Neural cell (in vitro differentiated cells): Measurements from ENCODE around the gene SEBOX.

Experiments used
- EZH2 ChIP-seq: fragments of 200-600, 300-800 bp; shearing (Covaris generic), sonication (generic); IDR thresholded peaks from 2 replicates; pipeline ENCODE4 v1.6.1; 2014; ENCODE audit warnings: antibody characterized with exemption, low read length, borderline replicate concordance, mild to moderate bottlenecking; ENCODE audit not compliant: insufficient read depth, poor library complexity, severe bottlenecking
- TF ChIP-seq, protein P1 (sequence below): fragments of 450-650 bp; IDR thresholded peaks from 2 replicates; pipeline ENCODE4 v1.5.1; 2014; ENCODE audit warnings: antibody characterized with exemption, mild to moderate bottlenecking, moderate library complexity; ENCODE audit not compliant: poor library complexity, severe bottlenecking

DNA sequence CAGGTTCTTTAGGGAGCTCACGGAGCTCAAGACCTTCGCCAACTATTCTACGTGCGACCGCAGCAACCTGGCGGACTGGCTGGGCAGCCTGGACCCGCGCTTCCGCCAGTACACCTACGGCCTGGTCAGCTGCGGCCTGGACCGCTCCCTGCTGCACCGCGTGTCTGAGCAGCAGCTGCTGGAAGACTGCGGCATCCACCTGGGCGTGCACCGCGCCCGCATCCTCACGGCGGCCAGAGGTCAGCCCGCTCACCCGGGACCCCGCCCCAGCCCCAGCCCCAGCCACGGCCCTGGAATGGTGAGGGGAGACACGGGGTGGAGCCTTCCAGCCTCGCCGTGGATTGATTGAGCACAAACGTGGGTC, 20.0 kb upstream of the SEBOX start:
- TF ChIP-seq, protein P1, sequence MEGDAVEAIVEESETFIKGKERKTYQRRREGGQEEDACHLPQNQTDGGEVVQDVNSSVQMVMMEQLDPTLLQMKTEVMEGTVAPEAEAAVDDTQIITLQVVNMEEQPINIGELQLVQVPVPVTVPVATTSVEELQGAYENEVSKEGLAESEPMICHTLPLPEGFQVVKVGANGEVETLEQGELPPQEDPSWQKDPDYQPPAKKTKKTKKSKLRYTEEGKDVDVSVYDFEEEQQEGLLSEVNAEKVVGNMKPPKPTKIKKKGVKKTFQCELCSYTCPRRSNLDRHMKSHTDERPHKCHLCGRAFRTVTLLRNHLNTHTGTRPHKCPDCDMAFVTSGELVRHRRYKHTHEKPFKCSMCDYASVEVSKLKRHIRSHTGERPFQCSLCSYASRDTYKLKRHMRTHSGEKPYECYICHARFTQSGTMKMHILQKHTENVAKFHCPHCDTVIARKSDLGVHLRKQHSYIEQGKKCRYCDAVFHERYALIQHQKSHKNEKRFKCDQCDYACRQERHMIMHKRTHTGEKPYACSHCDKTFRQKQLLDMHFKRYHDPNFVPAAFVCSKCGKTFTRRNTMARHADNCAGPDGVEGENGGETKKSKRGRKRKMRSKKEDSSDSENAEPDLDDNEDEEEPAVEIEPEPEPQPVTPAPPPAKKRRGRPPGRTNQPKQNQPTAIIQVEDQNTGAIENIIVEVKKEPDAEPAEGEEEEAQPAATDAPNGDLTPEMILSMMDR = no peak
- TF ChIP-seq EZH2 = no peak
